Stimulated activated CD8-positive, alpha-beta memory T cell treated with anti-CD3 and anti-CD28 coated beads, Interleukin-7, amount 100 ng/mL, for 24 hours (primary cell): ENCODE measurements around the gene MLH3.
A peak's percentile ranks its signal among the peaks of the same experiment; 100 is the strongest.
"Not testable (repeated sequence)": the region's sequence is repeated elsewhere in the genome, so short reads cannot be mapped to it uniquely, and the experiment has no call there.

Experiments used
- DNase-seq: peaks from one replicate; pipeline ENCODE4 v3.0.0-alpha.2; 2020; ENCODE audit warnings: low read depth

Gene MLH3

DNA sequence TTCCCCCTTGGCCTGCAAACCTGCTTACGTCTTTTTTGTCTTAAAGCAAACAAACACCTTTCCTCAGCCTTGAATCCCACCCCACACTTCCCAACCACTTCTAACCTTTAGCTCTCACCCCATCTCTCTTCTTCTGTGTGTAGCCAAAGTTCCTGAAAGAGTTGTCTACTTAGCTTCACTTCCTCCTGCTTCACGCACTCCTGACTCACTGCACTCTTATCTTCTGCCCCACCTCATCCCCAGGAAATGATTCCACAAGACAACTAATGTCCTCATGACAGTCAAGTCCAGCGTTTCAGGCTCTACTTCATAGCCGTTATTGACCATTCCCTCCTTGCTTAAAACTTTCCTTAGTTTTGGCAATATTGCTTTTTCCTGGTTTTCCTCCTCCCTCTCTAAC lies 26.2 kb downstream of the MLH3 start:
- DNase-seq, result no peak

DNA sequence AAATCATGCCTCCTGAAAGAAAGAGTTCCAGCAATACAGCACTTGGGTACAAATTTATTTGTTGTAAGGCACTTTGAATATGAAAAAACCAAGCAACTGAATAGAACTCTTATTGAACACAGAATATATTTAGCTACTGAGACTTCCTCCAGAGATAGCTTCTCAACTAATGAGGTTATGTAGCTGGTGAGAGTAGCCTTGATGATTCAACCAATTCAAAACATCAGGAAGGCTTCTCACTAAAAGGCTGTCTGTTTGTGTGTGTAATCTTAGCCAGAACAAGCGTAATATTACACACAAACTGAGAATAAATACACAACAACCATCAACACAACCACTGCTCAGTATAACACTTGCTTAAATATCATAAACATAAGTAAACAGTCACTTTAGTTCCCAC lies 28.2 kb downstream of the MLH3 start:
- DNase-seq, result no peak

DNA sequence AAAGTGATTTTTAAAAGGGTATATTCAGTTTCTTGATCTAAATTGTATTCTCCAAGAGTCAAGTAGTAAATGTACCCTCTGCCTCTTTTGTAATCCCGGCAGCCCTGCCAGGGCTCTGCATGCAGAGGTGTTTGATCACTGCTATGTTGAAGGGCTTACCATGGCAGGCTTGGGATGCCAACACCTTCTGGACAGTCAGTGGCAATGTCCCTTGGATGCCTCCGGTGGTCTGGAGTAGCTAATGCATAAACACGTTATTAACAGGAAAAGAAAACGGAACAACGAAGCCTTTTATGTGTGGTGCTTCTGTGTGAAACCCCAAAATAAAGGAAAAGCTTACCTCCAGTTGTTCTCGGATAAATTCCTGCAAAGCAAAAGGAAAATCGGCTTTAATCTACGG lies 28.6 kb downstream of the MLH3 start:
- DNase-seq, result no peak

DNA sequence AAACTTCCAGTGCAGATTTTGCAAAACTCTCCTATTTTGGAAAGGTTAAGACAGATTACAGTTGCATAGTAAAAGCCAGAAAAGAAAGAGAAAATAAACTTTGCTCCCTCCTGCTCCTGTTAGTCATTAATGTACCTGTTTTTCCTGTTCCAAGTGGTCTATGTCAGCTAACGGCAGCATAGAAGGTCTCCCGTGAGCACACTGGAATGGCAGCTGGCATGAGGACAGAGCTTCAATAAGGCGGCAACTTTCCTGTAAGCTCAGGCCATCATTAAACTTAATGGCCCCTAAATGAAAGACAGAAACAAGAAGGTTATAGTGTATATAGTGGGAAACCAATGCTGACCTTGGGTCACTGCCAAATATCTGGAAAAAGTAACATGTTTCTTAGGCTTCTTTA lies 32.6 kb downstream of the MLH3 start:
- no peak for DNase-seq

DNA sequence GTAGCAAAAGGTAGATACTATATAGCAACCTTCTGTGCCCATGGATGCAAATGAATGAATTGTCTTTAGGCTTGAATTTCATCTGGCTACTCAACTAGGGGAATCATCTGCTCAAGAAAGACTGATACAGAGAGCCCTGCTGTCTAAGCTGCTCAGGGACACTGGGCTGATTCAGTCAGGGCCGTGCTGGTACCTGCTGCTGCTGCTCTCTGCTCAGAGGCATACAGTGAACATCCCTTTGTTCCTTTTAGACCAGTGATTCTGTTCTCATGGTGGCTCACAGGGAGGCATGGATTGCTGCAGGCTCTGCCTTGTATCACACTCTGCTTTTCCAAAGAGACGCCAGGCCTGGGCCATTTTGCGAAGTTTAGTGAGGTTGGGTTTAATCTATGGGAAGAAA lies 34.5 kb downstream of the MLH3 start:
- DNase-seq, result no peak

DNA sequence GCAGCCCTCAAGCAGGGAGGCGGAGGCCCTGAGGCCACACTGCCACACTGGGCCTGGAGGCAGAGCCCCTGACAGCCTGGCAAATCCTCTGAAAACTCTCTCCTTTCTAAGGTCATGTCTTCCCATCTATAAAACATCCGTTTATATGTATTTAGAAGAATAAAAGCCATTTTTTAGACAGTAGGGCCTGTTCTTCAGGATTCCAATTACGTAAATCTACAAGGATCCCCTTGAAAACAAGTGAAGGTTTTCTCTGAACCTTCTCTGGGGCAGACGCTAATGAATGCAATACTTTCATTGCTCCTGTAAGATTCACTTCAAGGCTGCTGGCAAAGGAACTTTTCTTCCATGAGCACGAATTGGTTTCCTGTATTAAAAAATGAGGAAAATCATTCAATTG lies 35.8 kb downstream of the MLH3 start:
- DNase-seq, result no peak

DNA sequence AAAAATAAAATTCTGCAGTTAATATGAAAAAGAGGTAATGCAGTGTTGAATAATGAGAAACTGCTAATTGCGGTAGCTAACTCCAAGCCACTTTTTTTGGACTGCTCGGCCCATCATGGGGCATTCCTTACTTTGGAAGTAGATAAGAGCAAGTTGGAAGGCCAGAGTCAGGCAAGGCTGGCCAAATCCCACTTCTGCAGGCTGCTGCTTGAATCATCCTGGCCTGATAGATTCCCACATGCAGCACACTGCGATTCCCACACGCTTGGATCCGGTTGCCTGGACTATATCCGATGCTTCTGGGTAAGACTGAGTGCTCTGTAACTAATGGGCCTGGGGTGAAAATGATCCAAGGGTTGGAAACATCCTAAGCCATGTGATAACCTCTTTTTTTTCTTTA lies 38.0 kb downstream of the MLH3 start:
- DNase-seq, result no peak

DNA sequence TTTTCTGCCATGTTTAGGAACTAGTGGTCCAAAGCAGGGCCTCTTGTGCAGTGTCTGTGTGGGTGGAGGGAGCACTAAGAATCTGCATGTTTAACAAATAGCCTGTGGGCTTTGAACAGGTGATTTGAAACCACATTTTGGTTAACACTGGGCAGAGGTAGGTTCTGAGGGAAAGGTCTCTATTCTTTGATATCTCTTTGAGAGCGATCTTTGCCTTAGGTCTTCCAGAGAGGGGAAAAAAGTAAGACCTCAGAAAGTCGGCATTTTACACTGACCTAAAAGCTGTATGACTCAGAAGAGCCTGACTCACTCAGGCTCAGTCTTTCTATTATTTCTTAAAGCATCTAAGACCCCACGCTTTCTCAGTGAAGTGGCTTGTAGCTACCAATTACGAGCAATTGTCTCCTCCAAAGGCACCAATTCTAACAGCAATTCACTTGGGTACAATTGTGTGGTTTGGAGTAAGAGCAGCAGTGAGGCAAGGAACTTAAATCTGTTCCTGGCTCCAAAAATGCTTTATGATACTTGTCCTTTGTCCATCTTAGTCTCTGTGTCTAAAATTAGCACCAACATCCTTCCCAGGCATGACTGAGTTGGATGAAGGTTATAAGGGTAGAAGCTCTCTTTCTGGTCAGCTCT lies 39.8 kb downstream of the MLH3 start:
- DNase-seq, result no peak

DNA sequence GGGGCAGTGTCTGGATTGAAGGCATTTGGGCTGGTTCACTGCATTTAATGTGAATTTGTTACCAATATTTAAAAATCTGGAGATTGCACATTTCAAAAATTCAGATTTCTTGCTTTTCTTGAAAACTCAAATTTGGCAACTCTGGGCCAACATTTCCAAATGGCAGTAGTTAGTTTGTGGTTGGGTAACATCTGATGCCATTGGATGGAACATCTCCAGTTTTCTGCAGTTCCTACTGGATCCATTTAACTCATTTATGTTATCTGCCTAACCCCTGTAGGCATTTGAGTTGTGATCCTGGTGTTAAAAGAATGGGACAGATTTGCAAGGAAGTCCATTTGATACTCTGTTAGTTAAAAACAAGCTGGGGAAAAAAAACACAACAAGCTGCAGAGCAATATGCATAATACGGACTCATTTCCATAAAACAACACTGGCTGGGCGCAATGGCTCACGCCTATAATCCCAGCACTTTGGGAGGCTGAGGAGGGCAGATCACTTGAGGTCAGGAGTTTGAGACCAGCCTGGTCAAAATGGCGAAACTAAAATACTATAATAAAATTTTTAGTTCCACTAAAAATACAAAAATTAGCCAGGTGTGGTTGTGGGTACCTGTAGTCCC lies 40.7 kb downstream of the MLH3 start:
- no peak for DNase-seq

DNA sequence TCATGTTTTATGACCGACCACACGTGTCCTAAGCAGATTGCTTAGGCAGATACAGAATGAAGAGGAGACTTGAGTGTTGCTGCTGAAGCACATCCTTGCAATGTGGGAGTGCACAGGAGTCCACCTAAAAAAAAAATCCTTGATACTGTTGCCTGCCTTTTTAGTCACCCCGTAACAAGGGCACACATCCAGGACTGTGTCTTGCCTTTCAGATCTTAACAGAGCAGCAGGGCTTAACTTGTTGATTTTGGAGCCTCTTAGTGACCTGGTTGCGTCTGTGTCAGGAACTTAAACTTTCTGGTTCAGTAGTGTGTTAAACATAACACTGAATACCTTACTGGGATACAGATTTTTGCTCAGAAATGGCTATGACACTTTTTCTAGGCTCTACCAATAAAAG lies 42.1 kb downstream of the MLH3 start:
- DNase-seq, result no peak

DNA sequence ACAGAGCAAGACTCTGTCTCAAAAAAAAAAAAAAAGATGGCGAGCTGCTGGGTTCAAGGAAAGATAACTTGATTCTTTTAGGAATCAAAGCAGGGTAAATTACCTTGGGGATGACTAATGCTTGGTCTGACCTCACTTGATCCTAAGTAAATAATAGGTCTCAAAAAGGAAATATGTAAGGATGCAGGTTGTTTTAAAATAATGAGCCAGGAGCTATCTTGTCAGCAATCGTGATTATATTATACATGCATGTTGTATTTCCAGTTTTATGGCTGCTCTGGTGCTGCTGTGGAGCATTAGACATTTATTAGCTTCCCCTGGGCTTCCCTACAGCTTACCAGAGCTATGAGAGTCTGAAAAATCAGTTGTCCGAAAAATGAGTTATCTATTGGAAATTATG lies 45.9 kb downstream of the MLH3 start:
- DNase-seq, result no peak

DNA sequence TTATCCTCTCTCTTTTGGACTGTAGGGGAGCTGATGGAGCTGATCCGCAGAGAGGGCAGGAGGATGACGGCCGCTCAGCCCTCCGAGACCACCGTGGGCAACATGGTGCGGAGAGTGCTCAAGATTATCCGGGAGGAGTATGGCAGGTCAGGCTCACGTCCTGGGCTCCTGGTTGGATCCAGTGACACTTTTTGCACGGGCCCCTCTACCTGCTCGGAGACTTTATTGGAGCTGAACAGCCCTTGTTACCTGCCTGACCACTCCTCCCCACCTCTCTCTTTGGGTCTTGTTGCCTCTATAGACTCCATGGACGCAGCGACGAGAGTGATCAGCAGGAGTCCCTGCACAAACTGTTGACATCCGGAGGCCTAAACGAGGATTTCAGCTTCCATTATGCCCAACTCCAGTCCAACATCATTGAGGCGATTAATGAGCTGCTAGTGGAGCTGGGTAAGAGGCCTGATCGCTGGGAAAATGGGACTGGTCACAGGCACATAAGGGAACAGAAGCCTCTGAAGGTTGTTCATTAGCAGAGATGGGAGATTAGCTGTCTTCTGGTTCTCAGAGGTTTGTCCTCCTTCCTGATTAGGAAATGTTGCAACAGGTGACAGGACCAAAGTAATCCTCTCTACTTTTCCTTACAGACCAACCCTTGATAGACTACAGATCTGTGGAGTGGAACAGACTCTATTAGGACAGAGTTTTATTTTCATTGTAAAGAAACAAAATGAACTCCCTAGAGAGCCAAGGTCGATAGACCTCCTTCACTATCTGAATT lies 47.8 kb downstream of the MLH3 start:
- no peak for DNase-seq

DNA sequence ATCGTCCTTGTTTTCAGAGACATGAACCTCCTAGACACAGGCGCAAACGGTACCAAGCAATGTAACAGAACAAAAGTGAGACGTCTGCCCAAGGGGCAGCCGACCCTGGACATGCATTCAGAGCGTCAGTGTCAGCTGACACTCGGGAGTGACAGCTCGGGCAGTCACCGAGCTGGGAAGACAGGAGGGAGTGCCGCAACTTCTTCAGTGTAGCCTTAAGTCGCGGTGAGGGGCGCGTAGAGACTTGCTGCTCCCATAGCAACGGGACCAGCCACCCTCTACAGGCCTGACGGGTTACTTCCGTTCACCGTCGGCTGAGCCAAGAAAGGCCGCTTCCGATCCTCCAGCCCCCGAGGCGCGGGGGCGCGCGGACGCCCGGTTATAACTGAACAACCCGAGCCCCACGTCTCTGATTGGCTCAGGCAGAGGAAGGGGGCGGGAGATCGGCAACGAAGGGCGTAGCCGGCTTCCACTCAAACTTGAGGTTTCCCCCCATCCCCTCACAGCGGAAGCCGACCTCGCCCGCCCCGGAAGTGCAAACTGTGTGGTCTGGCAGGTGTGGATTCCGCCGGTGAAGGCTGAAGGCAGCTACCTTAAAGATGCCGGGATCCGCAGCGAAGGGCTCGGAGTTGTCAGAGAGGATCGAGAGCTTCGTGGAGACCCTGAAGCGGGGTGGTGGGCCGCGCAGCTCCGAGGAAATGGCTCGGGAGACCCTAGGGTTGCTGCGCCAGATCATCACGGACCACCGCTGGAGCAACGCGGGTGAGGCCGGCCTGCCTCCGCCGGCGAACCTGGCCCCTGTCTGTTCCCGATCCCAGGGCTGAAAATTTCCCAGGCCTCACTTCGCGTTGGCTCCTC lies 48.6 kb downstream of the MLH3 start, which contains the start of gene EIF2B2:
Gene EIF2B2, plus strand, starts transcription at position 530 of the 858 bp plus-strand sequence. Its CDS starts 70 bp downstream, at position 600.
- DNase-seq, result peak; percentile 97

DNA sequence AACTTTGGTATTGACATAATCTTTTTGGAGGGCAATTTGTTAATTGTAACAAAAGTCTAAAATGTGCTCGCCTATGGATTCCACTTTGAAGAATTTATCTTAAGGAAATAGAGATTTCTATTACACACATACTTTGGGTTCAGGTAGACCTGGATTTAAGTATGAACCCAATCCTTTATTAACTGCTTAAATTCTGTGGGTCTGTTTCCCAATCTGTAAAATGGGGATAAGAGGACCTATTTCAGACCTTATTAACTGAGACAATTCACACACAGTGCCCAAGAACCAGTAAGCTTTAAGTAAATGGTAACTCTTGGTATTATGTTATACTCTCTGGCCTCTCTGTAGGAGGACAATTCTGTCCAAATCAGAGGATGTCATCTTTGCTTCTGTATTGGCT lies 49.4 kb downstream of the MLH3 start:
- no peak for DNase-seq

DNA sequence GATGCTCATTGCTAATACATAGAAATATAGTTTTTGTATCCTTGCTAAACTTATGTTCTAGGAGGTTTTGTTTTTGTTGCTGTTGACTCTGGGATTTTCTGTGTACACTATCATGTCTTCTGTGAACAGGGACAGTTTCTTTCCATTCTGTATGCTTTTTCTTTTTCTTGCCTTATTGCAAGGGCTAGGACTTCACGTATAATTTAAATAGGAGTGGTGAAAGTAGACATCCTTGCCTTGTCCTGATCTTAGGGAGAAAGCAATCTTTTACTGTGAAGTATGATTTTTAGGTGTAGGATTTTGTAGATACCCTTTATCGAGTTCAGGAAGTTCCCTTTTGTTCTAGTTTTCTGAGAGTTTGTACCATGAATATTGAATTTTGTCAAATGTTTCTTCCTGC lies 50.0 kb downstream of the MLH3 start:
- DNase-seq, result no peak

DNA sequence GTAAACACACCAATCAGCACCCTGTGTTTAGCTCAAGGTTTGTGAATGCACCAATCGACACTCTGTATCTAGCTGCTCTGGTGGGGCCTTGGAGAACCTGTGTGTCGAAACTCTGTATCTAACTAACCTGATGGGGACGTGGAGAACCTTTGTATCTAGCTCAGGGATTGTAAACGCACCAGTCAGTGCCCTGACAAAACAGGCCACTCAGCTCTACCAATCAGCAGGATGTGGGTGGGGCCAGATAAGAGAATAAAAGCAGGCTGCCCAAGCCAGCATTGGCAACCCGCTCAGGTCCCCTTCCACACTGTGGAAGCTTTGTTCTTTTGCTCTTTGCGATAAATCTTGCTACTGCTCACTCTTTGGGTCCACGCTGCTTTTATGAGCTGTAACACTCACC lies 55.5 kb downstream of the MLH3 start:
- DNase-seq, result not testable (repeated sequence)

DNA sequence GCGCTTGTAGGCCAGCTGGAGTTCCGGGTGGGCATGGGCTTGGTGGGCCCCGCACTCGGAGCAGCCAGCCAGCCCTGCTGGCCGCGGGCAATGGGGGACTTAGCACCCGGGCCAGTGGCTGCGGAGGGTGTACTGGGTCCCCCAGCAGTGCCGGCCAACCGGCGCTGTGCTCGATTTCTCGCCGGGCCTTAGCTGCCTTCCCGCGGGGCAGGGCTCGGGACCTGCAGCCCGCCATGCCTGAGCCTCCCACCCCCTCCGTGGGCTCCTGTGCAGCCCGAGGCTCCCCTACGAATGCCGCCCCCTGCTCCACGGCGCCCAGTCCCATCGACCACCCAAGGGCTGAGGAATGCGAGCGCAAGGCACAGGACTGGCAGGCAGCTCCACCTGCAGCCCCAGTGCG lies 57.1 kb downstream of the MLH3 start:
- not testable (repeated sequence) for DNase-seq

DNA sequence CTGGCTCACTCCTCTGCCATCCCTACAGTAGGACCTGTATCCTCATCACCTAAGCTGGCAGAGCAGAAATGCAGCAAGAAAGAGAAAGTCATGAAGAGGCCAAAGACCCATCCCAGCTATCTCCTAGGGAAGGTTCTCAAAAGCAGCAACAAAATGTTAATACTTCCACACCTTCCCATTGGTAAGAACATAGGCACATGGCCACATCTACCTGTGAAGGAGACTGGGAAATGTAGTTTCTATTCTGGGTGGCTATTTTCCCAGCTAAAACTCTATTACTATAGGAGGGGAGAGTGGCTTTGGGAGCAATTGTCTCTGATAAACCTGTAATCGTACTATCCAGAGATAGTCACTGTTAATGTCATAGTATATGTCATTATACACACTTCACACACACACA lies 62.3 kb downstream of the MLH3 start:
- DNase-seq, result no peak

DNA sequence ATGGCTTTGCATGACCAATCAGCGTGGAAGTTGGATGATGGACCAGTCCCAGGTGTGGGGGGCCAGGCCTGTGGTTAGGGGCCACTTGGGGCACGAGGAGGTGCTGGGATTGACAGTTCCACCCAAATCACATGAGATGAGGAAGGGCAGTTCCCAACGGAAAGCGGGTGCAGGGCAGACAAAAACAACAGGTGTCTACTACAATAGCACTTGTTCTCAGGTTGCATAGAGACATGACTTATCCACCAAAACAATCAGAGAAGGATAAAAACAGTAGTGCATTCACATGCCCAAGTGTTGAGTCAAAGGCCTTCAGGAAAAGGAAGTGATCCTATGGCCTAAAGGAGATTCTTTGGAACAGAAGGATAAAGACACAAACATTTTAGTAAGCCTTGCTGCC lies 63.1 kb downstream of the MLH3 start:
- DNase-seq, result no peak

DNA sequence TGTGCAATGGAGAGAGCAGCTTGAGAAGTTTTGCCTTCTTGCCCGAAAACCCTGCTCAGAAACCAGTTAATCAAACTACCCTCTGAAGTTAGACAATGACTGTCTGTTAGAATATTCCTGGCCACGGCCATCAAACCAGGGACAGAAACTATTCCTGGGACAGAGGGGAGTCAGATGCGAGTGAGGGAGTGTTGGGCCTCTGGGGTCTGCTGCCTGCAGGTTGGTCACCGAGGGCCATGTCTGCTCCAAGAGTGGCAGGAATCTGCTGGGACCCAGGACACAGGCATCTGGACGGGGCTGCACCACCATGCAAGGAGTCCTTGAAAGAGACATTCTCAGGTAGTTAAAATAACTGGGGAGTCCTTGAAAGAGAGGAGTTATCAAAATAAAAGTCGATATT lies 65.5 kb downstream of the MLH3 start:
- DNase-seq, result no peak

DNA sequence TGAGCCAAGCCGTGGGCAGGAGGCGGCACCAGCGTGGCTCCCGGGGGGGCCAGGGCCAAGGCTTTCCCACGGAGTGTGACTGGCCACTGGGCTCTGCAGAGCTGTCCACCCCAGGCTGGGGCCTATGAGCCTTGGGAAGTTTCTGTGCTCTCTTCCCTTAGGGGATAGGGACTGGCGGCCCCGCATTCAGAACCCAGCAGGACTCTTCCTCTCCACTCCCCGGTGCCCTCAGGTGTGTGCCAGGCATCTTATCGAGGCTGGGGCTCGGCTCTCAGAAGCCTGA lies 66.3 kb downstream of the MLH3 start:
- DNase-seq, result no peak

DNA sequence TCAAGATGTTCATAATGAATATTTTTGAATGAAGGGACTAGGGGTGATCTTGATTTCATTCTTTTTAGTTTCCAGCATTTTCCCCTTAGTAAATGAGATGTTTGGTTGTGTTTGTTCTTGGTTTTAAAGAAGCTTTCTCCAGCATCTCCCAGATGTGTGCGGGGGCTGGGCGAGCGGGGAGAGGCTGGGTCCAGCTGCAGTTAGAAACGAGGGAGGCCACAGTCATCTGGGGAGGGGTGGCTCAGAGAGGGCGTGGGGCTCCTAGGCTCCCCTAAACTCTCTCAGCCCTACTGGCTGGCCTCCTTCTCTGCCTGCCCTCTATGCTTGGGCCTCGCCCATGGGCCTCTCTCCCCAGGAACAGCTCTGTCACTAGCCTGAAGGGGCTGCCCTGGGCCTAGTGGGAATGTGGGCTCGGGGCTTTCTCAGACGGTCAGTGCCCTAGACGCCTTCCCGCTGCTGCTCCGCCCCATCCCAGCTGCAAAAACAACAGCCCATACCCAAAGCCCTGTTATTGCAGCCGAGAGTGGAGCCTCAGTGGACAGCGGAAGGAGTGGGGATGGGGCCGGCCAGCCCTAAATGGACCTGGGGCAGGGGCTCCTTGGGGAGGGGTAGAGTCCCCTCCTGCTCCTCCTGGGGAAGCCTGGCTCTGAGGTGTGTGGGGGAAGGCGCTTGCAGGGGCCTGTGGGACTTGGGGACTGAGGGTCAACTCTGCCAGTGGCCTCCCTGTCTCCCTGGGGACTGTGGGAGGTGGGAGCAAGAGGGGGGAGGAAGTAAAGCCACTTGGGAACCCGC lies 66.8 kb downstream of the MLH3 start:
- DNase-seq, result no peak
